Measurements from ENCODE around the gene ONECUT2.

ONECUT2 gene

GRCh38 chr18:57432140-57432539 is 3.0 kb upstream of the ONECUT2 start:
- Histone ChIP-seq H3K36me3 (ENCODE audit: insufficient read depth, low read length) (no peaks in the 10 kb centered on the region), H3K4me3 (ENCODE audit: low read depth, low read length, poor library complexity, severe bottlenecking) (no peak overlapping the region), H3K27ac (ENCODE audit: low read depth, low read length, poor library complexity, severe bottlenecking) (no peak overlapping the region), H3F3A (ENCODE audit: insufficient read depth, low read length) (no peaks in the 10 kb centered on the region), H3K9me3 (ENCODE audit: low read length) (no peaks in the 10 kb centered on the region), H4K20me1 (ENCODE audit: insufficient read depth, low read length) (no peaks in the 10 kb centered on the region), H2AFZ (ENCODE audit: low read length) (no peak overlapping the region), H3K4me2 (ENCODE audit: low read length) (no peak overlapping the region), H3K27me3 (ENCODE audit: insufficient read depth, low read length) (no peaks in the 10 kb centered on the region), H3K79me2 (ENCODE audit: insufficient read depth, low read length) (no peaks in the 10 kb centered on the region), H3K9ac (ENCODE audit: low read length) (no peak overlapping the region), H3K9me2 (ENCODE audit: low read depth, low read length) (no peaks in the 10 kb centered on the region), H3K4me1 (ENCODE audit: insufficient read depth, low read length, severe bottlenecking) (no peaks in the 10 kb centered on the region)
- TF ChIP-seq EZH2 (IDR thresholded peaks at IDR 0.05; ENCODE audit: borderline replicate concordance, low read length) (no peak), CTCF (IDR thresholded peaks at IDR 0.05; ENCODE audit: low read length) (no peak)

- Histone ChIP-seq H3K27me3 (ENCODE audit: insufficient read depth, low read length) (no peaks in the 10 kb centered on the region), H3K4me3 (ENCODE audit: low read depth, low read length, poor library complexity, severe bottlenecking) (no peak overlapping the region), H3K27ac (ENCODE audit: low read depth, low read length, poor library complexity, severe bottlenecking) (no peak overlapping the region), H2AFZ (ENCODE audit: low read length) (no peak overlapping the region), H3K9me3 (ENCODE audit: low read length) (no peaks in the 10 kb centered on the region), H3K4me1 (ENCODE audit: insufficient read depth, low read length, severe bottlenecking) (no peaks in the 10 kb centered on the region), H3F3A (ENCODE audit: insufficient read depth, low read length) (no peaks in the 10 kb centered on the region), H3K36me3 (ENCODE audit: insufficient read depth, low read length) (no peaks in the 10 kb centered on the region), H3K9ac (ENCODE audit: low read length) (no peak overlapping the region), H3K9me2 (ENCODE audit: low read depth, low read length) (no peaks in the 10 kb centered on the region), H3K79me2 (ENCODE audit: insufficient read depth, low read length) (no peaks in the 10 kb centered on the region), H3K4me2 (ENCODE audit: low read length) (no peak overlapping the region), H4K20me1 (ENCODE audit: insufficient read depth, low read length) (no peaks in the 10 kb centered on the region)
- no peak for TF ChIP-seq CTCF (IDR thresholded peaks at IDR 0.05; ENCODE audit: low read length)
- TF ChIP-seq EZH2 (IDR thresholded peaks at IDR 0.05; ENCODE audit: borderline replicate concordance, low read length) = no peak
These were observed 2.3 kb upstream of the ONECUT2 start for GRCh38 chr18:57432751-57433400.

- Histone ChIP-seq H3K4me3 (ENCODE audit: low read depth, low read length, poor library complexity, severe bottlenecking) (no peak overlapping the region), H3K9me2 (ENCODE audit: low read depth, low read length) (no peaks in the 10 kb centered on the region), H3K9me3 (ENCODE audit: low read length) (no peaks in the 10 kb centered on the region), H4K20me1 (ENCODE audit: insufficient read depth, low read length) (no peaks in the 10 kb centered on the region), H3K9ac (ENCODE audit: low read length) (no peak overlapping the region), H3K27ac (ENCODE audit: low read depth, low read length, poor library complexity, severe bottlenecking) (no peak overlapping the region), H3K4me2 (ENCODE audit: low read length) (no peak overlapping the region), H3K27me3 (ENCODE audit: insufficient read depth, low read length) (no peaks in the 10 kb centered on the region), H2AFZ (ENCODE audit: low read length) (no peak overlapping the region), H3K36me3 (ENCODE audit: insufficient read depth, low read length) (no peaks in the 10 kb centered on the region), H3K4me1 (ENCODE audit: insufficient read depth, low read length, severe bottlenecking) (no peaks in the 10 kb centered on the region), H3K79me2 (ENCODE audit: insufficient read depth, low read length) (no peaks in the 10 kb centered on the region), H3F3A (ENCODE audit: insufficient read depth, low read length) (no peaks in the 10 kb centered on the region)
- TF ChIP-seq CTCF (IDR thresholded peaks at IDR 0.05; ENCODE audit: low read length) (no peak), EZH2 (IDR thresholded peaks at IDR 0.05; ENCODE audit: borderline replicate concordance, low read length) (no peak)
These were observed 1.7 kb upstream of the ONECUT2 start for GRCh38 chr18:57433482-57433881.

Data from OCI-LY1 (cell line).